Left ventricle myocardium inferior (tissue), 1 donor: ENCODE data around the gene OR6C68. TPM values are rescaled to one million over a fixed set of nuclear protein-coding genes. Genes with fewer than 3 reads are reported as not detected.
"Not testable (repeated sequence)": the region's sequence is repeated elsewhere in the genome, so short reads cannot be mapped to it uniquely, and the experiment has no call there.

Source experiments
- DNase-seq: peaks from one replicate; pipeline ENCODE4 v3.0.0-alpha.2; 2020
- H3K27ac ChIP-seq: fragments of 200-600 bp; replicated peaks from 2 replicates; pipeline ENCODE4 v1.8.0; 2021
- H3K27me3 ChIP-seq: fragments of 200-600 bp; 2 replicates; pipeline ENCODE4 v1.8.0; 2021; ENCODE audit warnings: low read depth
- H3K36me3 ChIP-seq: fragments of 200-600 bp; 2 replicates; pipeline ENCODE4 v1.8.0; 2021
- H3K4me1 ChIP-seq: fragments of 200-600 bp; 2 replicates; pipeline ENCODE4 v1.8.0; 2021
- H3K4me3 ChIP-seq: fragments of 200-600 bp; 2 replicates; pipeline ENCODE4 v1.8.0; 2021; ENCODE audit warnings: mild to moderate bottlenecking, moderate library complexity
- H3K9me3 ChIP-seq: fragments of 200-600 bp; replicated peaks from 2 replicates; pipeline ENCODE4 v1.8.0; 2021
- intact Hi-C: fragments of 100-400 bp; cut with micrococcal nuclease; formaldehyde crosslinking; loops from one replicate; pipeline ENCODE4 v1.11.0; 2022
- long read RNA-seq: library from polyadenylated mRNA; unstranded; transcript quantifications from one replicate; pipeline ENCODE4 v2.0.0, GENCODE V29; 2021
- total RNA-seq: library from RNA; stranded (reverse); fragmentation: NEBNext Ultra II Directional; extraction: Animal tissue kit (Norgen Biotek cat#: 25700); gene quantifications from one replicate; pipeline ENCODE4 v1.2.1, GENCODE V29; 2021
- TF ChIP-seq, protein P1 (sequence below): fragments of 200-600 bp; IDR thresholded peaks from 2 replicates; pipeline ENCODE4 v1.8.0; 2021; ENCODE audit warnings: antibody characterized with exemption, mild to moderate bottlenecking, borderline replicate concordance
- donor health status: DM: no; HTN: yes; CAD: no; lungs with severe emphysema.

Gene OR6C68
- total RNA-seq, result not detected
- long read RNA-seq, result 0 reads

DNA sequence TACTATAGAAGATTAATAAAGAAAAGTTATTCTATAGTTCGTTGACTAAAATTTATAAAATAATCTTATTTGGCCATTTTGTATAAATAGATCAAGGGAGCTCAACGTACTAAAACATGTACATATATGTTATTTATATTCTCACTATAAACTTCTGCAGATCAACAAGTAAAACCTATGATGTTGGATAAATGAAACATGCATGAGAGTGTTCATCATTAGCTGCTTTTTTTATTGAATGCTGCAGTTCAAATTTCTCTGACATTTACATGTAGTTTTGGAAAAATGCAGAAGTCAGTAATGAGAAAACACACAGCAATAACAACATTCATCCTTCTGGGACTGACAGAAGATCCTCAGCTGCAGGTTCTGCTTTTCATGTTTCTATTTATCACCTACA, at the start of gene OR6C68:
Gene OR6C68 (plus strand): TSS at position 301 of the 400 bp plus-strand sequence. CDS start 0 bp downstream, at position 301.
- TF ChIP-seq, protein P1, sequence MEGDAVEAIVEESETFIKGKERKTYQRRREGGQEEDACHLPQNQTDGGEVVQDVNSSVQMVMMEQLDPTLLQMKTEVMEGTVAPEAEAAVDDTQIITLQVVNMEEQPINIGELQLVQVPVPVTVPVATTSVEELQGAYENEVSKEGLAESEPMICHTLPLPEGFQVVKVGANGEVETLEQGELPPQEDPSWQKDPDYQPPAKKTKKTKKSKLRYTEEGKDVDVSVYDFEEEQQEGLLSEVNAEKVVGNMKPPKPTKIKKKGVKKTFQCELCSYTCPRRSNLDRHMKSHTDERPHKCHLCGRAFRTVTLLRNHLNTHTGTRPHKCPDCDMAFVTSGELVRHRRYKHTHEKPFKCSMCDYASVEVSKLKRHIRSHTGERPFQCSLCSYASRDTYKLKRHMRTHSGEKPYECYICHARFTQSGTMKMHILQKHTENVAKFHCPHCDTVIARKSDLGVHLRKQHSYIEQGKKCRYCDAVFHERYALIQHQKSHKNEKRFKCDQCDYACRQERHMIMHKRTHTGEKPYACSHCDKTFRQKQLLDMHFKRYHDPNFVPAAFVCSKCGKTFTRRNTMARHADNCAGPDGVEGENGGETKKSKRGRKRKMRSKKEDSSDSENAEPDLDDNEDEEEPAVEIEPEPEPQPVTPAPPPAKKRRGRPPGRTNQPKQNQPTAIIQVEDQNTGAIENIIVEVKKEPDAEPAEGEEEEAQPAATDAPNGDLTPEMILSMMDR, result no peak
- H3K27ac ChIP-seq, result no peak within 1 kb of the TSS
- intact Hi-C loops, result no loop called here
- no peaks in the 10 kb centered on the region for H3K9me3 ChIP-seq
- no peaks in the 10 kb centered on the region for H3K36me3 ChIP-seq
- H3K27me3 ChIP-seq, result no peaks in the 10 kb centered on the region
- H3K4me3 ChIP-seq, result no peak within 1 kb of the TSS
- no peaks in the 10 kb centered on the region for H3K4me1 ChIP-seq
- DNase-seq, result no peak

DNA sequence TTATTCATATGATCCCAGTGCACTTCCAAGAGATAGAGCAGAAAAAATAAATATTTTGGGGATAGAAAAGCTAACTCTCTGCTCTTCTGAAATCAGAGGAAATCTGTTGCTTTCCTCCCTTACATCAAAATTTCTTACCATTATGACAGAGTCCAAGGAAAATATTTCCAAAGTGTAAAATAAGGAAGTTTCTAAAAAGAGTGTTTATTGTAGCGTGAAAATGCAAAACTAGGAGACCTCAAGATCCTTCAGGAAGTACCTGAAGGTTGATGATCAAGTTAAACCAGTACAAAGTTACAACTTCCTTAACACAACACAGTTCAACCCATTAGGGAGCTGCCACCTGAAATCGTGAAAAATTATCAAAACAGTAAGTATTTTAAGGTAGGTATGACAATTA, 48.4 kb upstream of the OR6C68 start, which contains the start of gene OR6C2:
Gene OR6C2 (plus strand): TSS at position 301 of the 400 bp plus-strand sequence. CDS start 8,138 bp downstream, outside the sequence.
- no peak for DNase-seq
- Histone ChIP-seq H3K27me3 (no peaks in the 10 kb centered on the region), H3K27ac (no peak within 1 kb of the TSS), H3K9me3 (peaks cover 20% of the 10 kb centered on the region), H3K4me1 (no peaks in the 10 kb centered on the region), H3K36me3 (no peaks in the 10 kb centered on the region), H3K4me3 (no peak within 1 kb of the TSS)
- intact Hi-C loops, result no loop called here
- TF ChIP-seq, protein P1, result no peak

DNA sequence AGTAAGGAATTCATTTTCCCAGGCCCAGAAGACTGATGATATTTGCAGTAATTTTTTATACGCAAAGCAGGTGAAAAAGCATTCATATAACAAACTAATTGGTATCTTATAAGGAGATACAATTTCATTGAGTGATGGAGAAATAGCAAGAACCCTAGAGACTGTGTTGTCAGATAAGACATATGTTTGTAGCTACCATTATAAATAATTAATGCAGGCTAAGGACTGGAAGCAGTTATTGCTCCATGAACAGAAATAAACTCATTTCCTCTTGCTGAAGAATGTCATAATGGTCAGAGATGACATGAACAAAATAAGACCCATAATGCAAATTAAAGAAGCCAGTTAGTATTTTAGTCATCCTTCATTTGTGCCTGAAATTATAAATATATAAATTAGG, 46.8 kb upstream of the OR6C68 start:
- H3K9me3 ChIP-seq, result peaks cover 15% of the 10 kb centered on the region
- no peak overlapping the region for H3K4me3 ChIP-seq
- DNase-seq, result no peak
- no peaks in the 10 kb centered on the region for H3K4me1 ChIP-seq
- peaks cover 7% of the 10 kb centered on the region for H3K27me3 ChIP-seq
- no peaks in the 10 kb centered on the region for H3K36me3 ChIP-seq
- no peak overlapping the region for H3K27ac ChIP-seq
- intact Hi-C loops, result no loop called here
- TF ChIP-seq, protein P1, result no peak

DNA sequence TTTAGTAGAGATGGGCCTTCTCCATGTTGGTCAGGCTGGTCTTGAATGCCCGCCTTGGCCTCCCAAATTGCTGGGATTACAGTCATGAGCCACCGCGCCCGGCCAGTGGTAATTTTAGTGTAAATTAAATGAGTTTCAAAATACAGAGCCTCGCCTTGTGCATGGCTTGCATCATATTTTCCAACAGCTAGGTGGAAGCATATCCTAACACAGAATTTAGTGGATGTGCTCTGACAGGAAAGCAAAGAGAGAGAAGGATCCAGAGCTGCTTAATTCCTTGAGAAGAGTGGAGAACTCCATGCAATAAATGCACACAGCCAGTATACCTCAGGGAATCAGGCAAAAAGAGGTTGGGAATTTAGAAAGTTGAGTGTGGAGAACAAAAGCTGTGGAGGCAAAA, 45.9 kb upstream of the OR6C68 start:
- intact Hi-C loops, result no loop called here
- DNase-seq, result no peak
- H3K4me1 ChIP-seq, result no peaks in the 10 kb centered on the region
- H3K4me3 ChIP-seq, result no peak overlapping the region
- H3K36me3 ChIP-seq, result no peaks in the 10 kb centered on the region
- peaks cover 15% of the 10 kb centered on the region for H3K27me3 ChIP-seq
- peaks cover 6% of the 10 kb centered on the region for H3K9me3 ChIP-seq
- no peak overlapping the region for H3K27ac ChIP-seq
- TF ChIP-seq, protein P1, result peak; percentile 40

DNA sequence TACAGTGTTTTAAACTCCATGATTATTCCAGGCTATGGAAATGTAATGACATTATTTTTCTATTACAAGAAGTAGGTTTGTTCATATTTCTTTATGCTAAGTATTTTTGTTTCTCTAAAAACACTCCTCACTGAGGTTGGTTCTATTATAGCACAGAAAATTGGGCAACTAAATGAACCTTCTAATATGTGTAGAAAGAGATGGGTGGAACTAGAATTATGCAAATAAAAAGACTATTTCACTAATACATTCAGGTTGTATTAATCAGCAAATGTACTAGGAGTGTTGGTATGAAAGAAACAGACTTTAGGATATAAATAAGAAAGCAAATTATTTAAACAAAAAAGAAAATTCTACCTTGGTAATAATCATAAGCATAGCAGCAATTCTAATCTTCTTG, 43.4 kb upstream of the OR6C68 start:
- H3K27me3 ChIP-seq, result peaks cover 15% of the 10 kb centered on the region
- no peaks in the 10 kb centered on the region for H3K9me3 ChIP-seq
- intact Hi-C loops, result no loop called here
- DNase-seq, result no peak
- H3K36me3 ChIP-seq, result no peaks in the 10 kb centered on the region
- TF ChIP-seq, protein P1, result no peak
- H3K4me3 ChIP-seq, result no peak overlapping the region
- H3K27ac ChIP-seq, result no peak overlapping the region
- no peaks in the 10 kb centered on the region for H3K4me1 ChIP-seq

DNA sequence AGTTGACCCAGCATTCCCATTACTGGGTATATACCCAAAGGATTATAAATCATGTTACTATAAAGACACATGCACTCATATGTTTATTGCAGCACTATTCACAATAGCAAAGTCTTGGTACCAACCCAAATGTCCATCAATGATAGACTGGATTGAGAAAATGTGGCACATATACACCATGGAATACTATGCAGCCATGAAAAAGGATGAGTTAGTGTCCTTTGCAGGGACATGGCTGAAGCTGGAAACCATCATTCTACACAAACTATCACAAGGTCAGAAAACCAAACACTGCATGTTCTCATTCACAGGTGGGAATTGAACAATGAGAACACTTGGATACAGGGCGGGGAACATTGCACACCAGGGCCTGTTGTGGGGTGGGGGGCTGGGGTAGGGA, 27.3 kb upstream of the OR6C68 start:
- DNase-seq, H3K27ac ChIP-seq, H3K36me3 ChIP-seq, H3K4me3 ChIP-seq, H3K27me3 ChIP-seq, H3K4me1 ChIP-seq, intact Hi-C loops: not testable (repeated sequence)
- peaks cover 13% of the 10 kb centered on the region for H3K9me3 ChIP-seq
